PFSK-1 (cell line): ENCODE results near the gene TMPRSS5.

Experiments
- FOXP2 ChIP-seq: optimal IDR thresholded peaks from 2 replicates; pipeline ENCODE3; 2011; ENCODE audit warnings: borderline replicate concordance, control low read depth, inconsistent platforms; ENCODE audit not compliant: insufficient read depth; ENCODE audit errors: extremely low read length, extremely low read depth
- POLR2AphosphoS5 ChIP-seq: IDR thresholded peaks from 2 replicates; pipeline ENCODE4 v1.6.1; 2012; ENCODE audit warnings: low read depth, mild to moderate bottlenecking, control low read depth, low read length, moderate library complexity
- SIN3A ChIP-seq: IDR thresholded peaks from 2 replicates; pipeline ENCODE4 v1.6.1; 2012; ENCODE audit warnings: mild to moderate bottlenecking, low read length, moderate library complexity, borderline replicate concordance; ENCODE audit not compliant: insufficient read depth
- TAF1 ChIP-seq: IDR thresholded peaks from 2 replicates; pipeline ENCODE4 v1.6.1; 2012; ENCODE audit warnings: low read length, control low read depth, borderline replicate concordance; ENCODE audit not compliant: insufficient read depth
- TF ChIP-seq, protein P1 (sequence below), 2 experiments: IDR thresholded peaks; 2 replicates each; pipeline versions ENCODE4 v1.6.1 to v1.8.0; 2011 to 2012; ENCODE audit warnings: low read depth in 2 of 2, low read length in 2 of 2, control low read depth in 1 of 2, inconsistent platforms in 1 of 2, mild to moderate bottlenecking in 1 of 2, moderate library complexity in 1 of 2; ENCODE audit not compliant: insufficient read depth in 1 of 2

DNA sequence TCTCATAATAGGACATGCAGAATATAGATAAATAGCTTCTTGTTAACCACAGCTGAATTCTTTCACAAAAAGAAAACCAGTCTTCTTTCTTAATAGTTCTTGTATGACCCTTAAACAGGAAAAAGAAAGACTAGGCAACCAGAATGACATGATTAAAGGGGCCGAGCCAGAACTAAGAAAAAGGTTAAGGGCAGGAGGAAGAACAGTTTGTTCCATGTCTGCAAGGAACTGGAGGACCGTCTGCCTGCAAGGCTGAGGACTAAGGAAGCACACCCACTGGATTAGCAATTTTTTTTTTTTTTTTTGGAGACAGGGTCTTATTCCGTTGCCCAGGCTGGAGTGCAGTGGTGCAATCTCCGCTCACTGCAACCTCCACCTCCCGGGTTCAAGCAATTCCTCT is 26.0 kb upstream of the TMPRSS5 start:
- TF ChIP-seq, protein P1, sequence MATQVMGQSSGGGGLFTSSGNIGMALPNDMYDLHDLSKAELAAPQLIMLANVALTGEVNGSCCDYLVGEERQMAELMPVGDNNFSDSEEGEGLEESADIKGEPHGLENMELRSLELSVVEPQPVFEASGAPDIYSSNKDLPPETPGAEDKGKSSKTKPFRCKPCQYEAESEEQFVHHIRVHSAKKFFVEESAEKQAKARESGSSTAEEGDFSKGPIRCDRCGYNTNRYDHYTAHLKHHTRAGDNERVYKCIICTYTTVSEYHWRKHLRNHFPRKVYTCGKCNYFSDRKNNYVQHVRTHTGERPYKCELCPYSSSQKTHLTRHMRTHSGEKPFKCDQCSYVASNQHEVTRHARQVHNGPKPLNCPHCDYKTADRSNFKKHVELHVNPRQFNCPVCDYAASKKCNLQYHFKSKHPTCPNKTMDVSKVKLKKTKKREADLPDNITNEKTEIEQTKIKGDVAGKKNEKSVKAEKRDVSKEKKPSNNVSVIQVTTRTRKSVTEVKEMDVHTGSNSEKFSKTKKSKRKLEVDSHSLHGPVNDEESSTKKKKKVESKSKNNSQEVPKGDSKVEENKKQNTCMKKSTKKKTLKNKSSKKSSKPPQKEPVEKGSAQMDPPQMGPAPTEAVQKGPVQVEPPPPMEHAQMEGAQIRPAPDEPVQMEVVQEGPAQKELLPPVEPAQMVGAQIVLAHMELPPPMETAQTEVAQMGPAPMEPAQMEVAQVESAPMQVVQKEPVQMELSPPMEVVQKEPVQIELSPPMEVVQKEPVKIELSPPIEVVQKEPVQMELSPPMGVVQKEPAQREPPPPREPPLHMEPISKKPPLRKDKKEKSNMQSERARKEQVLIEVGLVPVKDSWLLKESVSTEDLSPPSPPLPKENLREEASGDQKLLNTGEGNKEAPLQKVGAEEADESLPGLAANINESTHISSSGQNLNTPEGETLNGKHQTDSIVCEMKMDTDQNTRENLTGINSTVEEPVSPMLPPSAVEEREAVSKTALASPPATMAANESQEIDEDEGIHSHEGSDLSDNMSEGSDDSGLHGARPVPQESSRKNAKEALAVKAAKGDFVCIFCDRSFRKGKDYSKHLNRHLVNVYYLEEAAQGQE (IDR thresholded peaks at IDR 0.05; ENCODE audit: insufficient read depth in 1 of 2, low read depth in 2 of 2, low read length in 2 of 2): no peak
- TF ChIP-seq TAF1: no peak
- no peak for TF ChIP-seq POLR2AphosphoS5
- no peak for TF ChIP-seq SIN3A
- no peak for TF ChIP-seq FOXP2
